Measurements from ENCODE around the gene PLP2.
"Not testable (repeated sequence)": the region's sequence is repeated elsewhere in the genome, so short reads cannot be mapped to it uniquely, and the experiment has no call there.

PLP2 gene

GRCh38 chrX:49171752-49172279, at the start of gene PLP2:
TSS of gene PLP2 (plus strand) at chrX:49171898. CDS start at chrX:49172001, 103 bp downstream.
- DNase-seq: no peak

GRCh38 chrX:49122499-49122898, 49.2 kb upstream of the PLP2 start:
- DNase-seq: no peak

- DNase-seq: not testable (repeated sequence)
Observed at GRCh38 chrX:49127742-49128258, 43.9 kb upstream of the PLP2 start.

- DNase-seq: no peak
Observed at GRCh38 chrX:49129427-49129826, 42.3 kb upstream of the PLP2 start.

GRCh38 chrX:49132275-49132674, 39.4 kb upstream of the PLP2 start:
- DNase-seq: not testable (repeated sequence)

- DNase-seq: no peak
Observed at GRCh38 chrX:49133759-49134158, 37.9 kb upstream of the PLP2 start.

- DNase-seq: no peak
Observed at GRCh38 chrX:49137492-49137891, 34.2 kb upstream of the PLP2 start.

- no peak for DNase-seq
Observed at GRCh38 chrX:49139713-49140112, 32.0 kb upstream of the PLP2 start.

GRCh38 chrX:49142264-49142663, 29.4 kb upstream of the PLP2 start:
- DNase-seq: not testable (repeated sequence)

- DNase-seq: not testable (repeated sequence)
Observed at GRCh38 chrX:49143154-49143553, 28.5 kb upstream of the PLP2 start.

GRCh38 chrX:49147282-49147681, 24.4 kb upstream of the PLP2 start:
- DNase-seq: no peak

GRCh38 chrX:49147936-49148335, 23.8 kb upstream of the PLP2 start:
- DNase-seq: no peak

- DNase-seq: not testable (repeated sequence)
Observed at GRCh38 chrX:49148390-49149100, 23.2 kb upstream of the PLP2 start.

- not testable (repeated sequence) for DNase-seq
Observed at GRCh38 chrX:49149291-49149690, 22.4 kb upstream of the PLP2 start.

GRCh38 chrX:49153467-49153866, 18.2 kb upstream of the PLP2 start:
- DNase-seq: no peak

GRCh38 chrX:49155243-49155899, 16.3 kb upstream of the PLP2 start:
- no peak for DNase-seq

- peak; percentile 65 for DNase-seq
Observed at GRCh38 chrX:49155900-49156837, 15.5 kb upstream of the PLP2 start.

GRCh38 chrX:49157194-49157593, 14.5 kb upstream of the PLP2 start:
- no peak for DNase-seq

- no peak for DNase-seq
Observed at GRCh38 chrX:49160908-49161307, 10.8 kb upstream of the PLP2 start.

GRCh38 chrX:49161632-49162031, 10.1 kb upstream of the PLP2 start:
- no peak for DNase-seq

GRCh38 chrX:49162620-49163019, 9.1 kb upstream of the PLP2 start, which contains the start of gene MAGIX:
TSS of gene MAGIX (plus strand) at chrX:49162758. CDS start at chrX:49162890, 132 bp downstream.
- DNase-seq: no peak

GRCh38 chrX:49163555-49164419, 7.9 kb upstream of the PLP2 start:
- DNase-seq: peak; percentile 11
